ENCODE results near the gene CCHCR1. TPM values are rescaled to one million over a fixed set of nuclear protein-coding genes. Genes with fewer than 3 reads are reported as not detected.

Gene CCHCR1
- total and polyA plus RNA-seq, 2 of the 13 experiments (the other 11 are each of a cell fraction or from before 2014, with no cell fraction given): 14.6 to 28.2 TPM

DNA sequence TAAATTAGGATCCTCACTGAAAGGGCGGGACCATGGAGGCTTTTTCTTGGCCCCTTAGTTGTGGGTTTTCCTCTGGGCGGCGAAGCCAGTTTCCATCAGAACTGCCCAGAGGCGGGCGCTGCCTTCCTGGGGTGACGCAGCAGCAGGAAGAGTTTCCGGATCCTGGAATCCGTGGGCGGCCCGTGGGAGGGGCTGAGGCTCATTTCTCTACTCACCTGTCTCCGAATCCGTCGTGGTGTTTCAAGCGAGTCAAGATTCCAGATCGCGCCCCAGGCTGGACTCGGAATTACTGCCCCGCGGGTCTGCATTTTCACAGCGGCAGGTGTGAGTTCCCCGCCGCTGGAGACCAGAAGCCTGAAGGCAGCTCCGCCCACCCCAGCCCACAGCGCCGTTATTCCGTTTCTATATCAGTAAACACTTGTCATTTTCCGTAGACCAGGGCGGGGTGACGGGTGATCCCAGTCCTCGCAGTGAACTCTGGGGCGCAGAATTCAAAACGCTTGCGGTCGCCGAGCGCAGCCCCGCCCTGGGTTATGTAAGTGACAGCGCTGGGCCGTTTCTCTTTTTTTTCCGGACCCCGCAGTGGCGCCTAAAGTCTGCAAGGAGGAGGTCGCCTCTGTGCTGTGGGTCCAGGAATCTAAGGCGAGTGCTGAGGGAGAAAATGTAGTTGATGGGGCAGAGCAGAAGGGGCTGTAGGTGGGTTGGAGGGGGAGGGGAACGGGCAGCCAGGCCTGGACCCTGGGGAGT, 40.1 kb upstream of the CCHCR1 start (continued):
- TF ChIP-seq, protein P1, sequence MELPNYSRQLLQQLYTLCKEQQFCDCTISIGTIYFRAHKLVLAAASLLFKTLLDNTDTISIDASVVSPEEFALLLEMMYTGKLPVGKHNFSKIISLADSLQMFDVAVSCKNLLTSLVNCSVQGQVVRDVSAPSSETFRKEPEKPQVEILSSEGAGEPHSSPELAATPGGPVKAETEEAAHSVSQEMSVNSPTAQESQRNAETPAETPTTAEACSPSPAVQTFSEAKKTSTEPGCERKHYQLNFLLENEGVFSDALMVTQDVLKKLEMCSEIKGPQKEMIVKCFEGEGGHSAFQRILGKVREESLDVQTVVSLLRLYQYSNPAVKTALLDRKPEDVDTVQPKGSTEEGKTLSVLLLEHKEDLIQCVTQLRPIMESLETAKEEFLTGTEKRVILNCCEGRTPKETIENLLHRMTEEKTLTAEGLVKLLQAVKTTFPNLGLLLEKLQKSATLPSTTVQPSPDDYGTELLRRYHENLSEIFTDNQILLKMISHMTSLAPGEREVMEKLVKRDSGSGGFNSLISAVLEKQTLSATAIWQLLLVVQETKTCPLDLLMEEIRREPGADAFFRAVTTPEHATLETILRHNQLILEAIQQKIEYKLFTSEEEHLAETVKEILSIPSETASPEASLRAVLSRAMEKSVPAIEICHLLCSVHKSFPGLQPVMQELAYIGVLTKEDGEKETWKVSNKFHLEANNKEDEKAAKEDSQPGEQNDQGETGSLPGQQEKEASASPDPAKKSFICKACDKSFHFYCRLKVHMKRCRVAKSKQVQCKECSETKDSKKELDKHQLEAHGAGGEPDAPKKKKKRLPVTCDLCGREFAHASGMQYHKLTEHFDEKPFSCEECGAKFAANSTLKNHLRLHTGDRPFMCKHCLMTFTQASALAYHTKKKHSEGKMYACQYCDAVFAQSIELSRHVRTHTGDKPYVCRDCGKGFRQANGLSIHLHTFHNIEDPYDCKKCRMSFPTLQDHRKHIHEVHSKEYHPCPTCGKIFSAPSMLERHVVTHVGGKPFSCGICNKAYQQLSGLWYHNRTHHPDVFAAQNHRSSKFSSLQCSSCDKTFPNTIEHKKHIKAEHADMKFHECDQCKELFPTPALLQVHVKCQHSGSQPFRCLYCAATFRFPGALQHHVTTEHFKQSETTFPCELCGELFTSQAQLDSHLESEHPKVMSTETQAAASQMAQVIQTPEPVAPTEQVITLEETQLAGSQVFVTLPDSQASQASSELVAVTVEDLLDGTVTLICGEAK (IDR thresholded peaks at IDR 0.05): no peak
- TF ChIP-seq, protein P1 (CRISPR knock-in tag; IDR thresholded peaks at IDR 0.05): no peak
- TF ChIP-seq MIER3 (CRISPR knock-in tag; IDR thresholded peaks at IDR 0.05; ENCODE audit: borderline replicate concordance) (no peak; the same call in 1 of the 2 replicates), ERF (CRISPR knock-in tag; IDR thresholded peaks at IDR 0.05) (peak; percentile 33; the same call in 1 of the 2 replicates), ZNF10 (CRISPR knock-in tag; IDR thresholded peaks at IDR 0.05; ENCODE audit: borderline replicate concordance, low read depth) (no peak), ZNF709 (CRISPR knock-in tag; IDR thresholded peaks at IDR 0.05) (no peak), ZSCAN25 (CRISPR knock-in tag; IDR thresholded peaks at IDR 0.05) (no peak), ZFP90 (CRISPR knock-in tag; IDR thresholded peaks at IDR 0.05; ENCODE audit: borderline replicate concordance) (0 out of 2 replicates have a peak, but pooled peaks have one; percentile 29), NR2F6 (IDR thresholded peaks at IDR 0.05) (no peak), NR2F6 (CRISPR knock-in tag; IDR thresholded peaks at IDR 0.05) (no peak), ZNF264 (CRISPR knock-in tag; IDR thresholded peaks at IDR 0.05) (0 out of 2 replicates have a peak, but pooled peaks have one; percentile 17), ZBTB3 (CRISPR knock-in tag; IDR thresholded peaks at IDR 0.05; ENCODE audit: borderline replicate concordance, low read depth) (no peak; the same call in 1 of the 2 replicates), ZNF674 (CRISPR knock-in tag; IDR thresholded peaks at IDR 0.05; ENCODE audit: low read depth) (no peak), HES4 (CRISPR knock-in tag; IDR thresholded peaks at IDR 0.05; ENCODE audit: borderline replicate concordance) (no peak)
- TF ChIP-seq, protein P2, sequence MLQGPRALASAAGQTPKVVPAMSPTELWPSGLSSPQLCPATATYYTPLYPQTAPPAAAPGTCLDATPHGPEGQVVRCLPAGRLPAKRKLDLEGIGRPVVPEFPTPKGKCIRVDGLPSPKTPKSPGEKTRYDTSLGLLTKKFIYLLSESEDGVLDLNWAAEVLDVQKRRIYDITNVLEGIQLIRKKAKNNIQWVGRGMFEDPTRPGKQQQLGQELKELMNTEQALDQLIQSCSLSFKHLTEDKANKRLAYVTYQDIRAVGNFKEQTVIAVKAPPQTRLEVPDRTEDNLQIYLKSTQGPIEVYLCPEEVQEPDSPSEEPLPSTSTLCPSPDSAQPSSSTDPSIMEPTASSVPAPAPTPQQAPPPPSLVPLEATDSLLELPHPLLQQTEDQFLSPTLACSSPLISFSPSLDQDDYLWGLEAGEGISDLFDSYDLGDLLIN (CRISPR knock-in tag; IDR thresholded peaks at IDR 0.05; ENCODE audit: borderline replicate concordance): no peak
- TF ChIP-seq, protein P3, sequence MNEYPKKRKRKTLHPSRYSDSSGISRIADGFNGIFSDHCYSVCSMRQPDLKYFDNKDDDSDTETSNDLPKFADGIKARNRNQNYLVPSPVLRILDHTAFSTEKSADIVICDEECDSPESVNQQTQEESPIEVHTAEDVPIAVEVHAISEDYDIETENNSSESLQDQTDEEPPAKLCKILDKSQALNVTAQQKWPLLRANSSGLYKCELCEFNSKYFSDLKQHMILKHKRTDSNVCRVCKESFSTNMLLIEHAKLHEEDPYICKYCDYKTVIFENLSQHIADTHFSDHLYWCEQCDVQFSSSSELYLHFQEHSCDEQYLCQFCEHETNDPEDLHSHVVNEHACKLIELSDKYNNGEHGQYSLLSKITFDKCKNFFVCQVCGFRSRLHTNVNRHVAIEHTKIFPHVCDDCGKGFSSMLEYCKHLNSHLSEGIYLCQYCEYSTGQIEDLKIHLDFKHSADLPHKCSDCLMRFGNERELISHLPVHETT (CRISPR knock-in tag; conservative IDR thresholded peaks at IDR 0.05): no peak
- TF ChIP-seq, protein P4, sequence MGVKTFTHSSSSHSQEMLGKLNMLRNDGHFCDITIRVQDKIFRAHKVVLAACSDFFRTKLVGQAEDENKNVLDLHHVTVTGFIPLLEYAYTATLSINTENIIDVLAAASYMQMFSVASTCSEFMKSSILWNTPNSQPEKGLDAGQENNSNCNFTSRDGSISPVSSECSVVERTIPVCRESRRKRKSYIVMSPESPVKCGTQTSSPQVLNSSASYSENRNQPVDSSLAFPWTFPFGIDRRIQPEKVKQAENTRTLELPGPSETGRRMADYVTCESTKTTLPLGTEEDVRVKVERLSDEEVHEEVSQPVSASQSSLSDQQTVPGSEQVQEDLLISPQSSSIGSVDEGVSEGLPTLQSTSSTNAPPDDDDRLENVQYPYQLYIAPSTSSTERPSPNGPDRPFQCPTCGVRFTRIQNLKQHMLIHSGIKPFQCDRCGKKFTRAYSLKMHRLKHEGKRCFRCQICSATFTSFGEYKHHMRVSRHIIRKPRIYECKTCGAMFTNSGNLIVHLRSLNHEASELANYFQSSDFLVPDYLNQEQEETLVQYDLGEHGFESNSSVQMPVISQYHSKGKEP (CRISPR knock-in tag; IDR thresholded peaks at IDR 0.05): no peak

Measured in HepG2 (cell line).